Stimulated activated CD4-positive, alpha-beta T cell treated with anti-CD3 and anti-CD28 coated beads, Interleukin-12 subunit alpha, Interleukin-12 subunit beta, amount 100 ng/mL, for 24 hours (primary cell): Measurements from ENCODE around the gene CCDC179.
A peak's percentile ranks its signal among the peaks of the same experiment; 100 is the strongest.

Experiments used
- DNase-seq, 2 experiments: peaks; one replicate each; pipeline ENCODE4 v3.0.0-alpha.2; 2020; ENCODE audit warnings: low read depth in 2 of 2

The CCDC179 gene

DNA sequence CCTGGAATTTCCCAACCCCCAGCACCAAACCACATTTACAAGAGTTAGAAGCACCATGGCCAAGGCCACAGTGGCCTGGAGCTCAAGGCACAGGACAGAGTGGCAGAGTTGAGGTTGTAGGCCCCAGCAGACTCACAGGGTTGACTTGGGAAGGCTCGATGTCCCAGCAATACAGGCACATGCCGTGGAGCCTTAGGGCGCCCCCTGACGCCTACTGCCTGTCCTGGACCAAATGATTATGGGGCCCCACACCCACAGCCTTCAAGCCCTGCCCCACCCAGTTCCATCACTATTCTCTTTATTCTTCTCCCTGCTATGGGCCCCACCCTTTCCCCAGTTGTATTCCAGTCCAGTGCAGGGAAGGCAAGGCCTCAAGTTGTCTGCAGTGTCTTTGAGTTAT lies at the start of gene CCDC179:
Gene CCDC179 (minus strand): TSS at position 234 of the 400 bp plus-strand sequence. CDS start 53 bp downstream, at position 181.
- DNase-seq, result no peak

DNA sequence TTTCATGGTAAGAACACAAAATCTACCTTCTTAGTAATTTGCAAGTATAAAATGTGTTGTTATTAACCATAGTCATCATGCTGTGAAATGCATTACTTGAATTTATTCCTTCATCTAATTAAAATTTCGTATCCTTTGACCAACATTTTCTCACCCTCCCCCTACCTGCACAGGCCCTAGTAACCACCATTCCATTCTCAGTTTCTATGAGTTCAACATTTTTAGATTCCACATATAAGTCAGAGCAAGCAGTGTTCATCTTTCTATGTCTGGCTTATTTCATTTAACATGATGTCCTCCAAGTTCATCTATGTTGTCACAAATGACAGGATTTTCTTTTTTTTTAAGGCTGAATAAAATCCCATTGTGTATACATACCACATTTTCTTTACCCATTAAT lies 43.5 kb upstream of the CCDC179 start:
- no peak for DNase-seq

DNA sequence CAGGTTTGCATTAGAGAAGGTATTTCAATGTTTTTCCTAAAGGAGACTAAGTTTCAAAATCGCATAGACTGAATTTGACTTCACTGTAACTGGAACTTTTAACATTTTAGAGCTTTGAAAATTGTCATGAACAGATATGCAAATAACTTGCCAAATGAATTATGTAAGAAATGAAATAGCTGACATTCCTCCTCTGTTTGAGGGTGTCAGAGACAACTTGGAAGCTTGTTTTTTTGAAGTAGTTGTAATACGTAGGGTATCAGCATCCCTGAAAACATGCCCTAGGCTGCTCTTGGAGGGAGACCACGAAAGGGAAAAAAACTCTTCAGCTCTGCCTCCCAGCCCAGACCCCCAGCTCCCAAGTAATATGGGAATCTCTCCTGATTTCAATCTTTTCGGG lies 41.3 kb upstream of the CCDC179 start:
- no peak for DNase-seq

DNA sequence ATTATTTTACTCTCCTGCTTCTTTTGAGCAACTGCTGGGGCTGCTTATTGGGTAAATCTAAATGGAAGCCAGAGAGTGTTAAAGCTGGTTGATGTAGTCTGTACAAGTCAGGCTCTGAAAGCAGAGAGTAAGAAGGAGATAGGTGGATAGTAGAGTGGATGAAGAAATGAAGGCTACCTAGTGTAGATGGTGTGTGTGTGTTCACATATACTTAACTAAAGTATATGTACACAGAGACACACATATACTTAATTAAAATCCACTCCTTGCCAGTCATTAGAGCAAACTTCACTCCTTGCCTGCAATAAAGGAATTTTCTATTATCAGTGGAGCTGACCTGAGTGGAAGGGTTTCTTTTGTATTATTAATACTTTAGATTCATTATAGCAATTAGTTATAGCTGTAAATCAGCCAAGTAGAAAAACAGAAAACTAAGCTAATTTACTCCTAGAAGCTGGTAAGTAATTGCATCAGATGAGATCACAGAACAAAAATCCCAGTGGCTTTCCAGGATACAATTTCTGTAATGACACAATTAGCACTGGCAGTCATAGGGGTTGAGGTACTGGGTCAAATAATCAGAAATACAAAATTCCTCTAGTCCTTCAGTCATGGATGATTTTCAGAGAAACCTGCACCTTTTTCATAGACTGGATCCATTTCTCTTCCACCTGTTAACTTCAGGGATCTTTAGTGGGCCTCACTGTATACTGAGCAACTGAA lies 40.7 kb upstream of the CCDC179 start:
- DNase-seq, result no peak

DNA sequence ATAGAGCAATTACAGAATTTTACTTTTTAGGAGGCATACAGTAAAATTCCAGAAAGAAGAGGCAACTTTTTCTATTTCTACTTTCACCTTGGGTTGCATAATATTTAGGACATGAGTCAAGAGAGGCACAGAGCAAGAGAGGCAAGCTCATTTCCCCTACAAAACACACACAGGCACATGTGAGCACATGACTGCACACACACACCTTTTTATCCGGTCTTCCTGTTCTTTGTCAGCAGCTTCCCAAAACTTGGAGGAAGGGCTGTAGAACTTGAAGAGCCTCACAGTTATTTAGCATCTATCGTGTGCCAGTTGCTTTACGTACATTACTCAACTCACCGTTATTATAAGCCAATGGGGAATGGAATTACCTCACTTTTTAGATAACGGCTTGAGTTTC lies 37.8 kb upstream of the CCDC179 start:
- DNase-seq, result no peak

DNA sequence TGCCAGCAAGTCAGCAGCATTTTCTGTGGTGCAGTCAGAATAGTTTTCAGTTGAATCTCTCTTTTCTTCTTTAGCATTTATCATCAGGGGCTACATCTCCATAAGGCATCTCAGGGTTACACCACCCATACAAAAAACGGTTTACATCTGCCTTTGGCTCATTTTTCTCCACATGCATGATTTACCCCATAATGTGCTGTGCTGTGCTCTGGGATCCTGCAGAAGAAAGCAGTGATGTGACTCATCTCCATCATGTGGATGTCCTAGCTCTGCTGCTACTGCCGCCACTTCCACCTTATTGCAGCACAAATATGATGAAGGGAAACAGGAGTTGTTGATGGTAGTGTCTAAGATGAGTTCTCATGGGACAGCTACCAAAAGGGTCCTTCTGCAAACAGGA lies 30.0 kb upstream of the CCDC179 start:
- DNase-seq, result no peak

DNA sequence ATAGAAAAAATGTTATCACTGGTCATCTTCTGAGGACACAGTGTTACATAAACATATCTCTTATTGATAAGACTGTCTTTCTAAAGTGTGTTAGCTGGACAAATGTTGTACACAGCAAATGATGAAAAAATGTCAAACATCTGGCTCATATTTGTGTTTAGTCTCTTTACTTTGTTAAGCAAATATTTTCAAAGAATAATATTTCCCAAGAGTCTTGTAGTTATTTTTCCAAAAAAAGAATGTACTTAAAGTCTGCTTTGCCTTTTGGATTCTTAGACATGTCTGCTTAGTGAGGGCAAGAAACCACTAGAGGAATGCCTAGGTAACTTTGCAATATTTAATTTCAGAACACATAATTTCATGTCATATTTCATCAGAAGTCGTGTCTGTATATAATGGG lies 23.9 kb upstream of the CCDC179 start:
- no peak for DNase-seq

DNA sequence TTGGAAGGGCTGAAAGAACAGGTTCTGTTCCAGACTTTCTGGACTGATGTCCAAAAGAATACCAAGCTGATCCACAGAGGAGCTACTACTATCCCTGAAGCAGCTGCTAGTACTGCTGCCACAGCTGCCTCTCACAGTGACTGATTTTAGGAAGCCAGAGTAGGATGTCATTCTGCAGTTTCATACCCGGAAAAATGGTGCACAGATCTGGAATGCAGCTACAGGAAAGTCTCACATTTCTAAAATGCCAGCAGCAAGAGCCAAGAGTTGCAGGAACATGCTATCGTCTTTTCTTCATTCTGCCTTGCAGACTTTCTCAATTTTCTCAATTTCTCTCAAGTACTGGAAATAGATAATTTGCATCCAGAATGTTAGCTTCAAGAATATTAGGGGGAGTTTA lies 19.4 kb upstream of the CCDC179 start:
- no peak for DNase-seq

DNA sequence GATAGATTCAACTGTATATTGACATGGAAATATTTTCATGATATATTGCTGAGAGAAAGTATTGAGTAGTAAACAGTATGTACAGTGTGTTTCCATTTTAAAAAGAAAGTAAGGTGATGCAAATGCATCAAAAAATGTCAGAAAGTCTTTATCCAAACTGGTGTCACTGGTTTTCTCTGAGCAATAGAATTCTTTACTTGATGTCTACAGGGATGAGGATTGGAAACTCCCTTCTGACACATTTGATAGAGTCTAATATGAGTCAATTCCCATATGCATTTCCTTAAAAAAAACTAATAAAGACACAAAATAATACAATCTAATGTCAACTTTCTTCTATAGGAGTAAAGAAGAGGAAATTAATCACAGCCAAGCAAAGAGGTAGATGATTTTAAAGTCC lies 18.3 kb upstream of the CCDC179 start:
- no peak for DNase-seq

DNA sequence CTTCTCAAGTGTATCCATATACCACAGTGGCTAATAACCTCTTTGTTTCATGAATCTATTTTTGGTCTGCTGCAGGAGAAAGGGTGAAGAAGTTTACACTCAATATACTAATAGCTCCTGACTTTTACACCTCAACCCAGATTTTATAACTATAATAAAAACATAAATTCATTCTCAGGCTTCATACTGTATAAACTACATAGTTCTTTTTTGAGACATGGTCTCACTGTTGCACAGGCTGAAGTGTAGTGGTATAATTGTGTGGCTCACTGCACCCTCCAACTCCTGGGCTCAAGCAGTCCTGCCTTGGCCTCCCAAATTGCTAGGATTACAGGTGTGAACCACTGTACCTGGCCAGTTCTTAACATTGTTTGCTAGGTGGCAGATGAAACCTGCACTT lies 17.8 kb upstream of the CCDC179 start:
- DNase-seq, result no peak

DNA sequence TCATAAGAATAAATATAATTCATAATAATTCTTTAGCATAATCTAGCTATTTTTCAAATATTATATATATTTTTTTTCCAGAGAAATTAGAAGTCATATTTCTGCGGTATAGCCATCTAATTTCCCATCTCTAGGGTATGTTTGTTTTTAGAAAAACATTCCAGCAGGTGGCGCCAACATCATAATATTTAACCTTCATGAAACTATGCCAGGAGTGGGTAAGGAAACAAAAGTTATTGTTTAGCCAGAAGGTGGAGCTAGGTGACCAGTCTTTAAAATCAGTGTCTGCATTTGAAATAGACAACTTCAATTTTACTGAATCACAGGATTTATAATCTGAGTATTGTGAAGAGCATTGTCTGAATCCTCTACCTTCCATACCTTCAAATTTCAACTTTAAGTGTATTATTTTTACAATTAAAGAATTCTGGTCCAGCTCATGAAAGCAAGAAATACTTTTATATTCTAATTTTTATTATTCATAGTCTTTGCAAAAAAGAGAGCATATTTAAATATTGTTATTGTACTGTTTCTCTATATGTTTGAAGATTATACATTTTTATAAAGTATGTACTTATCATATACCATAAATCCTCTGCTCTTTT lies 15.7 kb upstream of the CCDC179 start:
- DNase-seq, result peak; percentile 5 to 50

DNA sequence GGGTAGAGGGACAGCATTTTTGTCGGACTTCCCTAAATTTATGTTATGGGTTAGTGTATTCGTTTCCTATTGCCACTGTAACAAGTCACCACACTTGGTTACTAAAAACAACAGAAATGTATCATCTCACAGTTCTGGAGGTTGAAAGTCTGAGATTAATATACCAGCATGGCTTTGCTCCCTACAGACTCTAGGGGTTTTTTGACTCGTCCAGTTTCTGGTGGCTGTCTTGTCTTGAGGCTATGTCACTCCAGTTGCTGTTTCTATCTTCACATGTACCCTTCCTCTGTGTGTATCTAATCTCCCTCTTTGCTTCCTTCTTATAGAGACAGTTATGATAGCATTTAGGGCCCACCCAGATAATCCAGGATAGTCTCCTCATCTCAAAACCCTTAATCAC lies 9.1 kb upstream of the CCDC179 start:
- DNase-seq, result no peak

DNA sequence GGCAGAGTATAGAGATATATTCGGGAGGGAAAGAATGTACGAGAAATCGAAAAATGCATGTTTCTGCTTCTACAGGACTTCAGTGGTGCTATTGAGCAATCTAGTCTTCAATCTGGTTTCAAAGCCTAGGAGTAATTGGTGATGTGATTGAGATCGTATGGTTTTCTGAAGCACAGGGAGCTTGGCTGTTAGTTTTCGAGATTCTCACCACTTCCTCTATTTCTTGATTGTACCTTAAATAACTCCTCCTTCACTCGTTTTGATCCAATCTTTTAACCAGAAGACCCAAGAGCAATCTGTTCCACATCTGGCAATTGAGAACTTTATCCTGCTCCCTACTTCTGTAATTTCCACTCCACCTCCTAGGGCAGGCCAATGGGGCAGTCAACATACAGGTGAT lies 518 bp downstream of the CCDC179 start:
- no peak for DNase-seq

DNA sequence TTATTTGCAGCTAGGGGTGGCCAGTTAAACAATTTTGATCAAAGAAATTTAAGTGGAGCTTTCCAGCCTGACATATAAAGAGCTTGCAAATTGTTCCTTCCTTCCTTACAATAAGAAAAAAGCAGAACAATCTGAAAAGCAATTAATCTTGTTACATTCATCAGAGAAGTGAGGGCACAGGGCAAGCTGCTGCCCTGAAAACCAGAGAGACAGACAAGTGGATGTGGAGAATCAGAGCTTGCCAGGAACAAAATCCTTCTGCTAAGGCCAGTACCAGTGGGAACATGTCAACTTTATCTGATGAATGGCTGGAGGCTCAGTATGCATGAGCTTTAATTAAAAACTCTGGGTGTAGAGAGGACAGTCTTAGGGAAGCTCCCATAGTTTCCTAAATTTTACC lies 8.8 kb downstream of the CCDC179 start:
- DNase-seq, result no peak

DNA sequence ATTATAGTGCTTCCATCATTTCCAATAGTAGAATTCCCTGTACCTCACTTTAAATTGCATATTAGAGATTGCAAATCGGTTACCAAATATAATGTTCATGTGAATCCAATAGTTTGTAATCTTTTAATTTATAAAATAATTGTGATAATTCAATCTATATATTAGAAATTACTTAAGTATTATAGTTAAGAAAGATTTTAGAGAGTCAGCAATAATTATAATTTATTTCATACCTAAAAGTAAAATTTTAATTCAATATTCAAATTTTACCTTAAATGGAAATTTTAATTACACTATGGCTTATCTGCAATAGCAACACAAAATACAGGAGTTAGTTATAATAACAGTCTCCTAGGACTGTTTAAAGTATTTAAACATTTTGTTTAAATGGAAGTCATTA lies 13.5 kb downstream of the CCDC179 start:
- DNase-seq, result no peak

DNA sequence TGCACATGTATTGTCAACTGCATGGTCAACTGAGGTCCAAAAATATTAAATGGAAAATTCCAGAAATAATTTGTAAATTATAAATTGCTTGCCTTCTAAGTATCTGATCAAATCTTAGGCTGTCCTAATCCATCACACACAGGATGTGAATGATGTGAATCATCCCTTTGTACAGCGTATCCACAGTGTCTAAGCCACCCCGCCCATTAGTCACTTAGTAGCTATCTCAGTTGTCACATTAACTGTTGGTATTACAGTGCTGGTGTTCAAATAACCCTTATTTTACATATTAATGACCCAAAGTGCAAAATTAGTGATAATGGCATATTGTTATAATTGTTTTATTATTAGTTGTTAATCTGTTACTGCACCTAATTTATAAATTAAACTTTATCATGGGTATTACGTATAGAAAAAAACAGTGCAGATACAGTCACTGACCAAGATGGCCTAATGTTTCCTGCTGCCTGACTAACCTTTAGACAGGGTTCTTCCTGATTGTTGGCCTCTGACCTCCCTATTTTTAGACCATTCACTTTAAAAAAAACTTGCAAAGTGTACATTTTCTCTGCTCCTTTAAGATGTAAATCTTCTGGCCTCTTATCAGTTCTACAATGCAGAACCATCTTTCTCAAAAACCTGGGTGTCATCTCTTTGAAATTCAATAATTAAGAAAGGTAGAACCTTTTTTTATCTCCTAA lies 27.8 kb downstream of the CCDC179 start:
- no peak for DNase-seq

DNA sequence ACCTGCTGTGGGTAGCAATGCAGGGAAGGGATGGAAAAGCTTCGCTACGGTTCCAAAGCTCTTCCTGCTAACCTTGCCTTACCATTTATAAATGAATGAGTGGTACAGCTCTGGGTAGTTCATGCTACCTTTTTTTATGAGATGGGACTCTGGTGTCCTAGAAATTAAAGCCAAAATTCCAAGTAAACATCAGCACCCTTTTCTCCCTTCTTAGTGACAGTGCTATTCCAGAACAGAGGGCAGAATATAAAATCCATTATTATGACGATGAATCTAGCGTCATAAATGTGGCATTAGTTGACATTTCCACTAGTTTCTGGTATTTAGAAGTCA lies 30.2 kb downstream of the CCDC179 start:
- no peak for DNase-seq

DNA sequence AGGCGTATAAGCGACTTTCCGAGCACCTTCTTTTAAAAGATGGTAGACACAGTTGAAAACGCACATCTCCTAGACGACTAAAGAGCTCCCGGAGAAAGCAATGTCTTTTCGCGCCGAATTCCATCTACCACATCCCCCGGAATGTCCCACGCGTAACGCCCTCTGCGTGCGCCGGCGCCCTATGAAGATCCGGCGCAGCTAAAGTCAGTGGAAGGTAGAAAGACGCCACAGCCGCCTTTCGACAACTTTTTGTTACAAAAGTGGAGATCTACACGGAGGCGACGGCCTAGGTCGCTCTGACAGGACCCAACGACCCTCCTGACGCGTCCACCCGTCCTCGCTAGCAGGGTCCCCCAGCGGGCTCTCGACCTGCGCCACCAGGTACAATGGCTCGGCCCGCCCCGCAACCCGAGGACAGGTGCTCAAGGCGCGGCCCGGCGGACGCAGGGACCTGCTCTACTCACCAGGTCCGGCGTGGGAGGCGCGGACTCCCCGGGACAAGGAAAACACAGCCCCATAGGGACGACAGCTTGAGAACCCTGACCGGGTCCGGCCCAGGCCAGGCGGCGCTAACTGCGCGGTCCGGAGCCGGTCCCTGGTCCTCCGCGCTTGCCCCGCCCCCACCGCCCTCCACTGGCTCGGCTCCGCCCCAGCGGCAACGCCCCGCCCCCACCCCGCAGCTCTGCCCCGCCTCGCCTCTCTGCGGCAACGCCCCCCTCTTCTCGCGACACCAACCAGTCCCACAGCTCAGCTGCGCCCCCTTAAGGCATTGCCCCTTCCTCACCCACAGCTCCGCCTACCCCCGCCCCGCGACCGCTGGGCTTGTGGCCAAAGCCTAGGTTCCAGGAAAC lies 30.8 kb downstream of the CCDC179 start, which contains the start of gene SVIP:
Gene SVIP (minus strand): TSS at position 571 of the 851 bp plus-strand sequence. CDS start 53 bp downstream, at position 518.
- peak; percentile 88 to 92 for DNase-seq

DNA sequence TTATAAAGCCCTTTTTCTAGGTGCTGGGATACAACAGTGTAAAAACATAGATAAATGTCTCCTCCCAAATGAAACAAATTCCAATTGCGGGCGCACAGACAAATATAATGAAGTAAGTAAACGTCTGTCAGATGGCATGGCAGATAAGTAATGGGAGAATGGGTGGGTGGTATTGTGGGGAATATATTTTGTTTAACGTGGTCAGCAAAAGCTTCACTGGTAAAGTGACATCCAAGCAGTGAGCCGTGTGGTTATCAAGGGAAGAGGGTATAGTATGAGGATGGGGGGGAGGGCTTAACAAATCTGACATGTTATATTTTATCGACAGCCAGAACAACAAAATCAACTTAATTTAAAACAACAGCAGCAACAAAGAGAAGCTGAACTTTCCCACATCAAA lies 31.9 kb downstream of the CCDC179 start:
- no peak for DNase-seq

DNA sequence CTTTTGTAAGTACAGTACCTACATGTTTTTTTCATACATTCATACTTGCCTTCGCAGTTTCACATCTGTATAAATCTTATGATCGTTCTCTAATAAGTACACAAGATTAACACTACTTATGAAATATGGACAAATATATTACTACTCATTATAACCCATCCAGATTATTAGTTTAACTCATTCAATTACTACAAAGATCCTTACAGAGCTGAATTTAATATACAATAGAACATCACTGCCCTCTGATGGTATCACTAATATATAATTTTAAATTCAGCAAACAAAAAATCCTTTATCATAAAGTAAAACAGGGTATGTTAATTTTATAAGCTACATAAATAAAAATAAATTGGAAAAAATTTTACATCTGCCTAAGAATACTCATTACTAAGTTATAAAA lies 38.1 kb downstream of the CCDC179 start:
- no peak for DNase-seq

DNA sequence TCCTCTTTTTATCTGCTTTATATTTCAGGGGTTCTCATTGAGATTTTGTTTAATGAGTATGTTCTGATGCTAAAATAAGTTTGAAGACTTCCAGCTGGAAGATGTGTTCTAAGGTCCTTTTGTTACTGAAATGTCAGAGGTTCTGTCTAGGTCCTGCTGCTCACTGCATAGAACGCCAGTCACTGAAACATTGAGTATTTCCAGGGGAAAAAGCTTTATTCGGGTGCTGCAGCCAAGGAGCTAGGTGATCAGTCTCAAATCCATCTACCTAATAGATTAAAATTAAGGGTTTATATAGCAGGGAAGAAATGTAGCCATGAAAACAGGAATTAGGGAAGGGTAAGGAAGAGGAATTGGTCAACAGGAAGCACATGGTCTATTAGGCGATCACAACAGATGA lies 50.4 kb downstream of the CCDC179 start:
- DNase-seq, result no peak

DNA sequence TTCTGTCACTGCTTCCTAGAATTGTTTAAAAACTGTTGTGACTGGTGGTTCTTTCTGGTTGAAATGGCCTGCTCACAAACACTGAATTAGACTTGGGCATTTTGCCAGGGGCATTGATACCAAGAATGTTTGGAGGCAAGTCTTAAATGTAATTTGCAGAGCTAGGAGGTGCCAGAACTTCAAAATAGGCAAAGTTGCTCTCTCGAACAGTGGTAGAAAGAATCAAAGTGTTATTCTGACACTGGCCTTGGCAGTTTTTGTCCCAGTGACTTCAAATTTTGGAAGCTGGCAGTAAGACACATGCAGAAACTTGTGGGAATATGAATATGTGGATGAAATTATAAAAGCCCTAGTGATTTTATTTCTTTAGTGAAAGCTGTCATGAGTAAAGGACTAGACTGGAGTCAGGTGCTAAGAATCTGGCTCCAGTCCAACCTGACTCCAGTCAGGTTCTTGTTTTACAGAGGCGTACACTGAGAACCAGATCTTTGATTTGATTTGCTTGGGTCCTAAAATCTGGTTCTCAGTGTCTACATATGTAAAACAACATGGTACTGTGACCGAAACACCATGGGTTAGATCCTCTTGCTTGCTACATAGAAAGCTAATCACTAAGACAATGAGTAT lies 51.6 kb downstream of the CCDC179 start:
- DNase-seq, result no peak
